Thymus (tissue), 11 donors: ENCODE measurements around the gene DGAT2L6. TPM values are rescaled to one million over a fixed set of nuclear protein-coding genes. Genes with fewer than 3 reads are reported as not detected.
"Not testable (repeated sequence)": the region's sequence is repeated elsewhere in the genome, so short reads cannot be mapped to it uniquely, and the experiment has no call there.

Experiments used
- DNase-seq, 9 donors: peaks; one replicate each; pipeline ENCODE4 v3.0.0-alpha.2; 2013; ENCODE audit warnings: low spot score in 9 of 9, low read depth in 6 of 9, missing footprints in 1 of 9
- H3K27ac ChIP-seq, 2 donors: one replicate each; pipeline ENCODE4 v1.5.1; 2013; ENCODE audit warnings: control low read depth in 1 of 2, low read depth in 1 of 2, low read length in 1 of 2, mild to moderate bottlenecking in 1 of 2, moderate library complexity in 1 of 2
- H3K27me3 ChIP-seq, 2 donors: one replicate each; pipeline ENCODE4 v1.5.1; 2013; ENCODE audit warnings: low read length in 1 of 2; ENCODE audit not compliant: control insufficient read depth in 2 of 2, insufficient read depth in 1 of 2
- H3K36me3 ChIP-seq, 2 donors: one replicate each; pipeline ENCODE4 v1.5.1; 2013; ENCODE audit warnings: low read length in 1 of 2, mild to moderate bottlenecking in 1 of 2, moderate library complexity in 1 of 2; ENCODE audit not compliant: control insufficient read depth in 2 of 2, insufficient read depth in 2 of 2
- H3K4me1 ChIP-seq, 2 donors: one replicate each; pipeline ENCODE4 v1.5.1; 2013; ENCODE audit warnings: low read length in 2 of 2; ENCODE audit not compliant: control insufficient read depth in 2 of 2, insufficient read depth in 2 of 2
- H3K4me3 ChIP-seq, 2 donors: one replicate each; pipeline ENCODE4 v1.5.1; 2013; ENCODE audit warnings: low read length in 2 of 2, control low read depth in 1 of 2, mild to moderate bottlenecking in 1 of 2
- H3K9me3 ChIP-seq, 2 donors: one replicate each; pipeline ENCODE4 v1.5.1; 2013; ENCODE audit warnings: low read length in 1 of 2, mild to moderate bottlenecking in 1 of 2; ENCODE audit not compliant: control insufficient read depth in 2 of 2, insufficient read depth in 1 of 2
- WGBS: extraction: QIAGEN DNeasy Blood & Tissue Kit; methylation state at CpG from one replicate; pipeline ENCODE4 v1.1.7; 2013; 5-methylcytosine and 5-hydroxymethylcytosine counted together
- polyA plus RNA-seq: library from polyadenylated mRNA; stranded (reverse); fragments of 200-250 nt; gene quantifications from one replicate; pipeline ENCODE4 v1.2.3, GENCODE V29; 2013
- total RNA-seq: library from RNA; stranded (reverse); fragments of 120-200 nt; gene quantifications from one replicate; pipeline ENCODE4 v1.2.4, GENCODE V29; 2013
- donor health status: healthy.

Gene DGAT2L6
- total and polyA plus RNA-seq, 2 donors, result 0.02 TPM; not detected in 1

DNA sequence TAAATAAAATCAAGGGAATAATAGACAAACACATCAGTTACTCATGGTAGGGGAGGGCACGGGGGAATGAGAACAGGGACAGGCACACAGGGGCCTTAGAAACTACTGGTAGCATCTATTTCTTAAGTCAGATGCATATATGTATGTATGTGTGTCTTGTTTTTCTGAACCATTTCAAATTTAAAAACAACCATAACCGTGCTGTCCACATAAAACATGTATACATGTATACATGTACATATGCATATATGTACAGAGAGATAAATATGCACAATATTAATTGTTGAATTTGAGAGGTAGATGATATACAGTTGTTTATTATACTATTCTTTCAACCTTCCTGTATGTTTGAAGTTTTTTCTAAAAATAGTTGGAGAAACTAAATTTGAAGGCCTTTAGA lies 49.4 kb downstream of the DGAT2L6 start:
- Histone ChIP-seq H3K9me3 (no peaks in the 10 kb centered on the region), H3K4me1 (no peaks in the 10 kb centered on the region), H3K4me3 (no peak overlapping the region), H3K36me3 (no peaks in the 10 kb centered on the region), H3K27ac (no peak overlapping the region), H3K27me3 (no peaks in the 10 kb centered on the region)
- DNase-seq, result no peak
- WGBS, result 97% methylated on average over 2 of the region's 2 CpGs

GRCh38 chrX:70231666-70232065 lies 54.4 kb downstream of the DGAT2L6 start:
- Histone ChIP-seq H3K9me3 (no peaks in the 10 kb centered on the region), H3K4me1 (no peaks in the 10 kb centered on the region), H3K4me3 (no peak overlapping the region), H3K27ac (no peak overlapping the region), H3K36me3 (no peaks in the 10 kb centered on the region), H3K27me3 (no peaks in the 10 kb centered on the region)
- 86% methylated on average over 4 of the region's 4 CpGs for WGBS
- no peak for DNase-seq

GRCh38 chrX:70234355-70234754 lies 57.1 kb downstream of the DGAT2L6 start, which contains the start of gene AWAT1:
AWAT1 (plus strand) TSS chrX:70234655; CDS start chrX:70234696, 41 bp downstream.
- Histone ChIP-seq H3K27me3 (no peaks in the 10 kb centered on the region), H3K4me1 (no peaks in the 10 kb centered on the region), H3K36me3 (no peaks in the 10 kb centered on the region), H3K27ac (no peak within 1 kb of the TSS), H3K9me3 (no peaks in the 10 kb centered on the region), H3K4me3 (no peak within 1 kb of the TSS)
- WGBS, result 95% methylated on average over 3 of the region's 3 CpGs
- DNase-seq, result no peak

GRCh38 chrX:70240751-70241150 lies 63.5 kb downstream of the DGAT2L6 start:
- Histone ChIP-seq H3K27me3 (no peaks in the 10 kb centered on the region), H3K36me3 (no peaks in the 10 kb centered on the region), H3K27ac (no peak overlapping the region), H3K4me3 (no peak overlapping the region), H3K9me3 (no peaks in the 10 kb centered on the region), H3K4me1 (no peaks in the 10 kb centered on the region)
- WGBS, result 96% methylated on average over 1 of the region's 1 CpG
- DNase-seq, result no peak

- WGBS, result 94% methylated on average over 2 of the region's 2 CpGs
- H3K4me1 ChIP-seq, result no peaks in the 10 kb centered on the region
- no peaks in the 10 kb centered on the region for H3K9me3 ChIP-seq
- H3K27ac ChIP-seq, result no peak overlapping the region
- H3K36me3 ChIP-seq, result no peaks in the 10 kb centered on the region
- H3K4me3 ChIP-seq, result no peak overlapping the region
- no peak for DNase-seq
- H3K27me3 ChIP-seq, result no peaks in the 10 kb centered on the region
Observed at GRCh38 chrX:70241501-70241900, 64.2 kb downstream of the DGAT2L6 start.

DNA sequence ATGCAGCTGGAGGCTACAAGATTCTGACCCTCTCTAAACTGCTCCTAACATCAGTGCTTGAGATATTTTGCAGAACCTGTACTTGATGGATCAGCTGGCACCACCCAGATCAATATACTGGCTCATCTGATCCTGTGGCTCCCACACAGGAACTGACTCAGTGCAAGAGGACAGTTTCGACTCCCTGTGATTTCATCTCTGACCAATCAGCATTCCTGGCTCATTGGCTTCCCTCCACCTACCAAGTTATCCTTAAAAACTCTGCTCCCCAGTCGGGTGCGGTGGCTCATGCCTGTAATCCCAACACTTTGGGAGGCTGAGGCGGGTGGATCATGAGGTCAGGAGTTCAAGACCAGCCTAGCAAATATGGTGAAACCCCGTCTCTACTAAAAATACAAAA lies 66.3 kb downstream of the DGAT2L6 start:
- WGBS, result 96% methylated on average over 5 of the region's 5 CpGs
- H3K36me3 ChIP-seq, H3K27ac ChIP-seq: not testable (repeated sequence)

DNA sequence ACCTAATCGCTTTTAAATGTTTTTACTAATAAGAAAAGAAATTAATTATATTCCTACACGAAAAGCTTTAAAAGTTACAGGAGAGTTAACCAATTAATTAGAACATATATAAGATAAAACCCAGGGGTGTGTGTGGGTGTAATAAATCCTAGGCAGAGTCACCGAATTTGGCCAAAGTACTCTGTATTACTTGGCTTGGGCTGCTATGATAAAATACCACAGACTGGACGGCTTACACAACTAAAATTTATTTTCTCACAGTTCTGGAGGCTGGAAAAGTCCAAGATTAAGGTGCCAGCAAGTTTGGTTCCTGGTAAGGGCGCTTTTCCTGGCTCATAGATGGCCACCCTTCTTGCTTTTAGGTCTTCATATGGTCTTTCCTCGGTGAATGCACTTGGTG lies 67.6 kb downstream of the DGAT2L6 start:
- Histone ChIP-seq H3K36me3 (no peaks in the 10 kb centered on the region), H3K4me3 (no peak overlapping the region), H3K27me3 (no peaks in the 10 kb centered on the region), H3K27ac (no peak overlapping the region), H3K4me1 (no peaks in the 10 kb centered on the region), H3K9me3 (no peaks in the 10 kb centered on the region)
- no peak for DNase-seq
- WGBS, result 96% methylated on average over 6 of the region's 6 CpGs

More for the DNA sequence above, 66.3 kb downstream of the DGAT2L6 start:
- H3K4me3 ChIP-seq, DNase-seq, H3K4me1 ChIP-seq, H3K9me3 ChIP-seq, H3K27me3 ChIP-seq: not testable (repeated sequence)

- no peaks in the 10 kb centered on the region for H3K4me1 ChIP-seq
- no peak overlapping the region for H3K4me3 ChIP-seq
- no peaks in the 10 kb centered on the region for H3K27me3 ChIP-seq
- DNase-seq, result no peak
- H3K27ac ChIP-seq, result no peak overlapping the region
- no peaks in the 10 kb centered on the region for H3K36me3 ChIP-seq
- H3K9me3 ChIP-seq, result no peaks in the 10 kb centered on the region
- WGBS, result 98% methylated on average over 2 of the region's 2 CpGs
Observed at GRCh38 chrX:70247252-70247651, 70.0 kb downstream of the DGAT2L6 start.

DNA sequence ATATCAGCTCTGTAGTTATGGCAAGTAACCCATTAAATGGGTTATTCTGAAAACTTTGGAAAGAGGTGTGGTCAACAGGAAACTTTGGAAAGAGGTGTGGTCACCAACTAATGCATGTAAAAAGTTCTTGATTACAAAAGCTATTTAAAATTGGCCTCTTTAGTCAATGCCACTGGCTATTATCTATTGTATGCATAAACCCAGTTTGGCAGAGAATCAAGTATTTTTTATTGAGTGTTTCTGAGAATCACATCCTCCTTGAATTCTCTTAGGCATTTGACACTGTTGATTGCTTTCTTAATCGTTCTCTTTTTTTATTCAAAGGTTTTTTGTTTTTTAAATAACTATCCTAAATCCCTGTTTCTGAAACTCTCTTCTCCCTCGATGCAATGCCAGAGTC lies 75.2 kb downstream of the DGAT2L6 start:
- DNase-seq, result no peak
- Histone ChIP-seq H3K4me1 (no peaks in the 10 kb centered on the region), H3K27me3 (no peaks in the 10 kb centered on the region), H3K36me3 (no peaks in the 10 kb centered on the region), H3K27ac (no peak overlapping the region), H3K9me3 (no peaks in the 10 kb centered on the region), H3K4me3 (no peak overlapping the region)
- WGBS, result 87% methylated on average over 2 of the region's 2 CpGs
